GM10248 (cell line): Measurements from ENCODE around the gene MICU2.
"Not testable (repeated sequence)": the region's sequence is repeated elsewhere in the genome, so short reads cannot be mapped to it uniquely, and the experiment has no call there.

Experiments used
- CTCF ChIA-PET: fragments of 300-600 bp; sonication (Branson Sonifier 250); formaldehyde crosslinking; extraction: SDS; loops from one replicate; lab custom pipeline; 2021; ENCODE audit warnings: antibody characterized with exemption; lab: Yijun Ruan, JAX
- POLR2A ChIA-PET: fragments of 350-650 bp; sonication (Branson Sonifier 250); formaldehyde crosslinking; extraction: SDS; loops from one replicate; lab custom pipeline; 2020; ENCODE audit warnings: antibody characterized with exemption; lab: Yijun Ruan, JAX
- DNase-seq: peaks from one replicate; pipeline ENCODE4 v3.0.0; 2012; ENCODE audit errors: extremely low spot score
- TF ChIP-seq, protein P1 (sequence below): IDR thresholded peaks from 2 replicates; pipeline ENCODE4 v1.5.1; 2012; ENCODE audit warnings: mild to moderate bottlenecking, low read depth; ENCODE audit errors: extremely low read depth, missing control alignments, control extremely low read depth

The MICU2 gene

DNA sequence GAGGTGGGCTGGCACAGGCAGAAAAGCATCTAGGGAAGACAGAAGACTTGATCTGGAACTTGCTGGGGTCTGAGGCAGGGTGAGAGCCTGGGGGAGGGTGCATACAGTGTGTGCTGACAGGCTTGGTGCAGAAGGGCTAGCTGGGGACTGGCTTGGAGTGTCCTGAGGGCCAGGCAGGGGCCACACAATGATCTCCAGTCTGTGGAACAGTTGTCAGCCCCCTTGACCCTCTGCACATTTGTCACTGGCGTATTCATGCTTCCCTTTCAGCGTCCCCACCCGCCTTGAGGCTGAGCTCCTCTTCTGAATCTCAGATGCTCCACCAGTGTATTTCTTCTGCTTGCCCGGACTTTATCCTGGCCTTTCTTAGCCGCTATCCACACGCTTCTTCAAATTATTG is 2.8 kb upstream of the MICU2 start:
- ChIA-PET POLR2A (no interaction called here), CTCF (interaction anchor here (1.1 to 1.9 kb wide), 3 partner anchors 9 to 1189 kb away, joined by 3 to 8 read pairs (median 5); no protein-coding TSS in a partner anchor)
- no peak for DNase-seq
- TF ChIP-seq, protein P1, sequence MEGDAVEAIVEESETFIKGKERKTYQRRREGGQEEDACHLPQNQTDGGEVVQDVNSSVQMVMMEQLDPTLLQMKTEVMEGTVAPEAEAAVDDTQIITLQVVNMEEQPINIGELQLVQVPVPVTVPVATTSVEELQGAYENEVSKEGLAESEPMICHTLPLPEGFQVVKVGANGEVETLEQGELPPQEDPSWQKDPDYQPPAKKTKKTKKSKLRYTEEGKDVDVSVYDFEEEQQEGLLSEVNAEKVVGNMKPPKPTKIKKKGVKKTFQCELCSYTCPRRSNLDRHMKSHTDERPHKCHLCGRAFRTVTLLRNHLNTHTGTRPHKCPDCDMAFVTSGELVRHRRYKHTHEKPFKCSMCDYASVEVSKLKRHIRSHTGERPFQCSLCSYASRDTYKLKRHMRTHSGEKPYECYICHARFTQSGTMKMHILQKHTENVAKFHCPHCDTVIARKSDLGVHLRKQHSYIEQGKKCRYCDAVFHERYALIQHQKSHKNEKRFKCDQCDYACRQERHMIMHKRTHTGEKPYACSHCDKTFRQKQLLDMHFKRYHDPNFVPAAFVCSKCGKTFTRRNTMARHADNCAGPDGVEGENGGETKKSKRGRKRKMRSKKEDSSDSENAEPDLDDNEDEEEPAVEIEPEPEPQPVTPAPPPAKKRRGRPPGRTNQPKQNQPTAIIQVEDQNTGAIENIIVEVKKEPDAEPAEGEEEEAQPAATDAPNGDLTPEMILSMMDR = no peak

DNA sequence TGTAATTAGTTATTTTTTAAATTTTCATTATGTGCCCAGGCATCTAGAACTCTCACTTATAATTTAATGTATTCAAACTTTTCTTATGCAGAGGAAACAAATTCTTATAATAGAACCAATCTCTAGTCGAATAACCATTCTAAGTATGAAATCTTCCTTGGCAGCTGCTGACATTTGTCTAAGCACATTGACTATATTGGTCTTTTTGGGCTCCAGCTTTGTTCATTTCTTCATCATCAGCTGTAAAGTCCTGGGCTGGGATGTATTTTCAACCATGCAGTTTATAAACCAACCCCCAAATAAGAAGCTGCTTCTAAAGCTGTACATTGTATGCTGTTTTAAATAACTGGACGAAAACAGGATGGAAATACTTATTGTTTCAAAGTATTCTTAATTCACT is 2.3 kb upstream of the MICU2 start:
- ChIA-PET CTCF (interaction anchor here (1.1 to 1.9 kb wide), 3 partner anchors 10 to 1190 kb away, joined by 3 to 8 read pairs (median 5); no protein-coding TSS in a partner anchor), POLR2A (no interaction called here)
- DNase-seq = no peak
- TF ChIP-seq, protein P1 = no peak

DNA sequence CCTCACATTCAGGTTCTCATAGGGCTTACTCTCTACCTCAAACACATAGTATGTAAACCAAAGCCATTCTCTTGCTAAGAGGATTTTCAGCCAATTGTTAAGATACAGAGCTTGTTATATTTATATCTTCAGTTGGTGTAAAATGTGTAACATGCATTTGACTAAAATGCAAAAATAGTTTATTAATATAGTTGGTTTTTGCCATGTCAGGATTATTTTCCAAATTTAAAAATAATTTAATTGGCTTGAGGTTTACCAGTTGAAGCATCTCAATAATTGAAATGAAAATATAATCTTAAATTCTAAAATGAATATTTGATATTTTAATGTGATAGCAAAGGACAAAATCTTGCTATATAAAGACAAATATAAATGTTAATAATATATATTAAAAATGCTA is 7.2 kb downstream of the MICU2 start:
- DNase-seq = no peak
- POLR2A ChIA-PET = no interaction called here
- TF ChIP-seq, protein P1 = no peak
- CTCF ChIA-PET = interaction anchor here (1.6 kb wide), 1 partner anchor 40 kb away, joined by 3 read pairs; no protein-coding TSS in a partner anchor

DNA sequence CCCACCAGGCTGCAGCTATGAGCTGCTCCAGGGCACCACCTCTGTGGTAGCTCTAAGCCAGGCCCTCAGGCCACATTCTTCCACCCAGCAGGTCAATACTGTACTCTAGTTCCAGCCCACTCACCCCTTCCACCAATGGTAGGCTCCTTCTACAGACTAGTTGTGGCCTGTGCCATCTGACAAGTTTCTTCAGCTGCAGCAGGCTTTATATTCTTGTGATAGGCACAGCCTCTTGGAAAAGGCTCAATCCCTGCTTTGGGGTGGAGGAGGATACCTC is 8.5 kb downstream of the MICU2 start:
- no peak for DNase-seq
- ChIA-PET CTCF (interaction anchor here (1.0 to 1.6 kb wide), 3 partner anchors 8 to 39 kb away, joined by 3 to 5 read pairs (median 3); partner anchors contain the start of gene MICU2), POLR2A (interaction anchor here (0.9 kb wide), 1 partner anchor 8 kb away, joined by 4 read pairs; the partner anchor contains the start of gene MICU2)
- TF ChIP-seq, protein P1 = no peak

DNA sequence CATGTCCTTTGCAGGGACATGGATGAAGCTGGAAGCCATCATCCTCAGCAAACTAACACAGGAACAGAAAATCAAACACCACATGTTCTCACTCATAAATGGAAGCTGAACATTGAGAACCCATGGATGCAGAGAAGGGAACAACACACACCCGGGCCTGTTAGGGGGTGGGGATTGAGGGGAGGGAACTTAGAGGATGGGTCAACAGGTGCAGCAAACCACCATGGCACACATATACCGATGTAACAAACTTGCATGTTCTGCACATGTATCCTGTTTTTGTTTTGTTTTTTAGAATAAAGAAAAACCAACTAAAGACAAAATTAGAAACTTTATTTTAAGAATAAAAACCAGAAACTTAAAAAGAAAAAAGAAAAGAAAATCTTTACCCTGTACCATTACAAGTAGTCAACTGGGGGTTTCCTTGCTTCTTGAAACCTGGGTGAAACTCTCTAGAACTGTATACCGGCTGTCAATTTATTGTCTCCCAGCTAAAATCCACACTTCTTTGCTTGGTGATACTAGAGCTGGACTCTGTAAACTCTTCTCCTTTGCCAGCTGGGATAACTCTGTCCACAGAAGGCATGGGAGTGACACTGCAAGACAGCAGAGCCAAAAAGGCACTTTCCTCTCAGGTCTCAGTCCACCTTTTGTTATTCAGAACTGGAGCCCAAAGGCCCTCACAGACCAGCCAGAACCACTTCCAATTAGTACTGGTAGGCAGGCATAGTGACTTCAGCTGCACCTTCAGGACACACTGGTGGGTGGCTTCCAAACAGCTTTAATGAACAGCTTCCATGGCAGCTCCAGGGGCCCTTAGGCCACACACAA is 9.0 kb downstream of the MICU2 start:
- DNase-seq = no peak
- ChIA-PET POLR2A (interaction anchor here (0.9 kb wide), 1 partner anchor 9 kb away, joined by 4 read pairs; the partner anchor contains the start of gene MICU2), CTCF (interaction anchor here (1.0 to 1.6 kb wide), 4 partner anchors 9 to 38 kb away, joined by 3 to 5 read pairs (median 3); partner anchors contain the start of gene MICU2)
- TF ChIP-seq, protein P1 = no peak

DNA sequence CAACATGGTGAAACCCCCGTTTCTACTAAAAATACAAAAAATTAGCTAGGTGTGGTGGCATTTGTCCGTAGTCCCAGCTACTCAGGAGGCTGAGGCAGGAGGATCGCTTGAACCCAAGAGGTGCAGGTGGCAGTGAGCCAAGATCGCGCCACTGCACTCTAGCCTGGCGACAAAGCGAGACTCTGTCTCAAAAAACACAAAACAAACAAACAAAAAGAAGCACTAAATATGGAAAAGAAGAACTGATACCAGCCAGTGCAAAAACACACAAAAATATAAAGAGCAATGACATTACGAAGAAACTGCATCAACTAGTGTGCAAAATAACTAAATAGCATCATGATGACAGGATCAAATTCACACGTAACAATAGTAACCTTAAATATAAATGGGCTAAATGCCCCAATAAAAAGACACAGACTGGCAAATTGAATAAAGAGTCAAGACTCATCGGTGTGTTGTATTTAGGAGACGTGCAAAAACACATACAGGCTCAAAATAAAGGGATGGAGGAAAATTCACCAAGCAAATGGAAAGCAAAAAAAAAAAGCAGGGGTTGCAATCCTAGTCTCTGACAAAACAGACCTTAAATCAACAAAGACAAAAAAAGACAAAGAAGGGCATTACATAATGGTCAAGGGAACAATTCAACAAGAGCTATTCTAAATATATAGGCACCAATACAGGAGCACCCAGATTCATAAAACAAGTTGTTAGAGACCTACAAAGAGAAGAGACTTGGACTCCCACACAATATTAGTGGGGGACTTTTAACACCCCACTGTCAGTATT is 13.1 kb downstream of the MICU2 start:
- DNase-seq, POLR2A ChIA-PET: not testable (repeated sequence)
- CTCF ChIA-PET = interaction anchor here (0.8 to 1.5 kb wide), 2 partner anchors 11 kb away, joined by 3 to 4 read pairs; no protein-coding TSS in a partner anchor
